K562 (cell line): ENCODE data around the gene CALM1. TPM values are rescaled to one million over a fixed set of nuclear protein-coding genes. Genes with fewer than 3 reads are reported as not detected.

Source experiments
- ARNT ChIP-seq, 2 experiments: fragments of 450-650 bp; IDR thresholded peaks; 2 replicates each; pipeline ENCODE4 v1.6.1; 2016; ENCODE audit warnings: mild to moderate bottlenecking in 1 of 2
- BMI1 ChIP-seq: fragments of 150-350 bp; IDR thresholded peaks from 2 replicates; pipeline ENCODE4 v1.6.1; 2014; ENCODE audit warnings: low read length
- CBX3 ChIP-seq, 2 experiments: IDR thresholded peaks; 1 replicate in 1 of 2; 2 replicates in 1 of 2; pipeline ENCODE4 v1.6.1; 2012; ENCODE audit warnings: inconsistent platforms in 2 of 2, low read length in 2 of 2, borderline replicate concordance in 1 of 2, control low read depth in 1 of 2
- CBX8 ChIP-seq: fragments of 200-600 bp; sonication (generic); IDR thresholded peaks from 2 replicates; pipeline ENCODE4 v1.6.1; 2012; ENCODE audit warnings: borderline replicate concordance, mixed run types, low read depth, mild to moderate bottlenecking, moderate library complexity, mixed read lengths, low read length, control low read depth, inconsistent platforms; ENCODE audit not compliant: poor library complexity, severe bottlenecking; ENCODE audit errors: extremely low read depth
- DIDO1 ChIP-seq: fragments of 450-650 bp; IDR thresholded peaks from 2 replicates; pipeline ENCODE4 v1.6.1; 2016; ENCODE audit warnings: low read depth, missing biosample characterization, missing genetic modification characterization
- ELF2 ChIP-seq: fragments of 250-450 bp; sonication (Bioruptor Pico); IDR thresholded peaks from 2 replicates; pipeline ENCODE4 v1.5.0; 2021; ENCODE audit warnings: mild to moderate bottlenecking
- GABPB2 ChIP-seq: fragments of 250-450 bp; sonication (Bioruptor Pico); conservative IDR thresholded peaks from 2 replicates; pipeline ENCODE4 v1.5.1; 2021; ENCODE audit warnings: mild to moderate bottlenecking
- HES1 ChIP-seq: fragments of 450-650 bp; IDR thresholded peaks from 2 replicates; pipeline ENCODE4 v1.6.1; 2016; ENCODE audit warnings: low read depth, mild to moderate bottlenecking, moderate library complexity
- HNRNPL ChIP-seq: fragments of 200-400 bp; formaldehyde crosslinking; IDR thresholded peaks from 2 replicates; pipeline ENCODE4 v1.6.1; 2017; ENCODE audit warnings: low read depth, mild to moderate bottlenecking, low read length
- POLR2A ChIP-seq: fragments of 450-650 bp; conservative IDR thresholded peaks from 2 replicates; pipeline ENCODE4 v1.6.1; 2016
- SMARCE1 ChIP-seq: fragments of 450-650 bp; IDR thresholded peaks from 2 replicates; pipeline ENCODE4 v1.7.1; 2016; ENCODE audit warnings: mild to moderate bottlenecking
- TARDBP ChIP-seq: fragments of 450-650 bp; IDR thresholded peaks from 2 replicates; pipeline ENCODE4 v1.6.1; 2016
- TRIM25 ChIP-seq: fragments of 450-650 bp; IDR thresholded peaks from 2 replicates; pipeline ENCODE4 v1.7.0; 2016; ENCODE audit warnings: borderline replicate concordance
- ZNF140 ChIP-seq: fragments of 250-450 bp; sonication (Bioruptor Pico); IDR thresholded peaks from 2 replicates; pipeline ENCODE4 v1.8.0; 2021; ENCODE audit warnings: moderate library complexity, mild to moderate bottlenecking, inconsistent platforms
- ZNF24 ChIP-seq: fragments of 450-650 bp; IDR thresholded peaks from 2 replicates; pipeline ENCODE4 v1.6.1; 2016
- ZNF318 ChIP-seq, 2 experiments: fragments of 450-650 bp; IDR thresholded peaks; 2 replicates each; pipeline ENCODE4 v1.6.1; 2016; ENCODE audit warnings: mild to moderate bottlenecking in 2 of 2, borderline replicate concordance in 1 of 2, low read depth in 1 of 2, moderate library complexity in 1 of 2
- ZNF444 ChIP-seq: fragments of 250-450 bp; sonication (Bioruptor Pico); IDR thresholded peaks from 2 replicates; pipeline ENCODE4 v1.4.0; 2020; ENCODE audit warnings: mild to moderate bottlenecking, moderate library complexity
- polyA plus RNA-seq, 8 experiments: library from polyadenylated mRNA; depleted of rRNA in 4 of 8; stranded (reverse) in 5 of 8; unstranded in 3 of 8; fragments of >200 nt; fragmentation: Nextera tagmentation in 2 of 8; fragmentation: Illumina TruSeq in 1 of 8; extraction: Ambion mirVana in 2 of 8; extraction: Trizol in 1 of 8; gene quantifications; 2 replicates each; pipeline versions ENCODE4 v1.2.1 to v1.2.3, GENCODE V29; 2011 to 2014; ENCODE audit warnings: inconsistent platforms in 1 of 8, missing spikeins in 1 of 8
- total RNA-seq, 7 experiments: library from RNA; depleted of rRNA in 6 of 7; stranded (reverse); fragments of >200 nt in 6 of 7; fragmentation: Illumina TruSeq in 2 of 7; extraction: Trizol in 2 of 7; gene quantifications; 2 replicates each; pipeline versions ENCODE4 v1.2.1 to v1.2.3, GENCODE V29; 2011 to 2021; ENCODE audit warnings: low replicate concordance in 1 of 7

CALM1 gene
- total and polyA plus RNA-seq, 9 of the 15 experiments (the other 6 are each of a cell fraction or from before 2014, with no cell fraction given) = 48.0 to 269 (median 158) TPM

- TF ChIP-seq TRIM25 (no peak), ZNF444 (CRISPR knock-in tag) (no peak), DIDO1 (tag) (no peak), ZNF140 (CRISPR knock-in tag) (no peak), CBX8 (no peak), ELF2 (CRISPR knock-in tag) (peak; percentile 65; the same call in 1 of the 2 replicates), GABPB2 (CRISPR knock-in tag) (no peak), ZNF24 (0 out of 2 replicates have a peak, but pooled peaks have one; percentile 14), ARNT (IDR thresholded peaks at IDR 0.05) (0 out of 4 replicates have a peak, but pooled peaks of 1 of the 2 experiments have one; percentile 20), TARDBP (peak; percentile 92), HES1 (no peak), HNRNPL (no peak), POLR2A (peak; percentile 89), SMARCE1 (0 out of 2 replicates have a peak, but pooled peaks have one; percentile 23), BMI1 (no peak), CBX3 (IDR thresholded peaks at IDR 0.05; ENCODE audit: borderline replicate concordance in 1 of 2, low read length in 2 of 2) (peak in 1 of 2 experiments; percentile 85; a peak in 2 of 3 replicates), ZNF318 (IDR thresholded peaks at IDR 0.05; ENCODE audit: borderline replicate concordance in 1 of 2, low read depth in 1 of 2) (no peak; a peak in 1 of 4 replicates)
Observed at GRCh38 chr14:90383126-90383730, 13.6 kb upstream of the CALM1 start (continued).
